Fibroblast of the aortic adventitia (primary cell): ENCODE measurements around the gene RFX8. TPM values are rescaled to one million over a fixed set of nuclear protein-coding genes. Genes with fewer than 3 reads are reported as not detected.

Experiments used
- DNase-seq: peaks from one replicate; pipeline ENCODE4 v3.0.0-alpha.2; 2010; ENCODE audit warnings: low read depth
- H3K4me3 ChIP-seq: 2 replicates; pipeline ENCODE4 v1.5.1; 2011; ENCODE audit warnings: low read depth, mild to moderate bottlenecking, control low read depth, low read length, moderate library complexity
- CTCF ChIP-seq: IDR thresholded peaks from 2 replicates; pipeline ENCODE4 v1.5.1; 2011; ENCODE audit warnings: mild to moderate bottlenecking, low read length, control low read depth, inconsistent platforms; ENCODE audit not compliant: insufficient read depth
- total RNA-seq: library from RNA; depleted of rRNA; stranded (reverse); fragments of >200 nt; gene quantifications from 2 replicates; pipeline ENCODE4 v1.2.3, GENCODE V29; 2012; ENCODE audit warnings: low replicate concordance

RFX8 gene
- total RNA-seq, 1 donor: 24.1 TPM

DNA sequence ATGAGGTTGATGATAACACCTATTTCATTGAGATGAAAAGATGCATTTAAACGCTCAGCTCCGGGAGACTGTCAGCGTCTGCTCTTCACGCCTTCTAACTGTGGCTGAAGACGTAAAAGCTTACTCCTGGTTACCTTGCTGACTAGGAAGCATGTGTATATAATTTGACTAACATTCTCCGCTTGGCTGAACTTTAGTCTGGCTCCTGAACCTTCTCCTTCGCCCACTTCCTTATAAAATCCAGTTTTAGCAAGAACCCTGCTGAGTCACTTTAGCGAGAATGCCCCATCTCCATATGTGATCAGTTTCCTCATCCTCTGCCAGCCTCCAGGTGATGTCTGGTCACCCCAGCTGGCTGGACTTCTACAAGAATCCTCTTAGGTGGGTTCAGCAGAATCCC is 74.9 kb downstream of the RFX8 start:
- no peak overlapping the region for H3K4me3 ChIP-seq
- no peak for DNase-seq
- no peak for TF ChIP-seq CTCF

GRCh38 chr2:101399021-101399799 is 75.7 kb downstream of the RFX8 start:
- no peak overlapping the region for H3K4me3 ChIP-seq
- no peak for TF ChIP-seq CTCF
- no peak for DNase-seq

- DNase-seq: no peak
- TF ChIP-seq CTCF: no peak
- H3K4me3 ChIP-seq: no peak overlapping the region
Observed at GRCh38 chr2:101398116-101398821, 76.6 kb downstream of the RFX8 start.

- no peak for TF ChIP-seq CTCF
- peak; percentile 91 for DNase-seq
- H3K4me3 ChIP-seq: no peak overlapping the region
Observed at GRCh38 chr2:101396316-101396717, 78.6 kb downstream of the RFX8 start.

DNA sequence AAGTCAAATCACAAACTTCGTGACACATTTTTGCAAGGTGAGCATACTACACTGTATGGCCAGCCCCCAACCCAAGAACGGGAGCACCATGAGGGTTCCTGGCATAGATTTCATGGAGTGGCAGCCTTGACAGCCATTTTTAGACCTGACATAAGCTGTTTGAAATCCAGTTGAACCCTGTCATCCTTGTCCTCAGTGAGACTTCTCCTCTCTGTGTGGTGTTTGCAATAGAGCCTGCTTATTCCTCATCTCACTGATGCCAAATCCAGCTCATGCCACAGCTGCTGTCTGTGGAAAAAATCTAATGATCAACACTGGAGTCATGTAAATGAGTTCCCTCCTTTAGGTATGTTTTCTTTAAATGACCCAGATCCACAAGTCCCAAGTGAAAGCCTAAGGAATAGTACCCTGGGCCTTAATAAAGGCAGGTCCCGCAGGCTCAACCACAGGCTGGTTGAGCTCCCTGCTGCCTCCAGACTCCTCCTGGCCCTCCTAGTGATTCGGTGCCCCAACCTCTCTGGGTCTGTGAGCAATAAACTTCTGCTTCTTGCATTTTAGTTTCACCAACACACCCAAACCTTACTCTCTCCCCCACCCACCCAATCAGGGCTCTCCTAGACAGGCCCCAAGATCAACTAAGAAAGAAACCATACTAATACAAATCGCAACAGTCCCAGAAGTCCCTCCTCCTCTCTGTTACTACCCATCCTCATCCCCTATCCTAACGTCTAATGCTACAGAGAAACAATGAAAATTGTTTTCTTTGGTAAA is 79.2 kb downstream of the RFX8 start:
- no peak for TF ChIP-seq CTCF
- no peak overlapping the region for H3K4me3 ChIP-seq
- DNase-seq: no peak

DNA sequence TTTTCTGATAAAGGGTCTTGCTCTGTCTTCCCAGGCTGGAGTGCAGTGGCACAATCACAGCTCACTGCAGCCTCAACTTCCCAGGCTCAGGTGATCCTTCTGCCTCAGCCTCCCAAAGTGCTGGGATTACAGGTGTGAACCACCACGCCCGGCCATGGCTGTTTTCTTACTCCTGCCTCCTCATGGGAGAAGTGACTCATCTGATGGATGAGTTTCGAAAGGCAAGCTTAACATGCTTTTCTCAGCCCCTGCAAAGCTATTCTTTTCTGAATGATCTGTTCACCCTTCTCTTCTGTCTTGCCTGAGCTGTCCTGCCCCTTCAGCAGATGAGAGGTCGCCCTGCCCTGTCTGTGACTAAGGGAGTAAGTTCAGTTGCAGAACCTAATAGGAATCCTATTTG is 86.7 kb downstream of the RFX8 start:
- no peak for TF ChIP-seq CTCF
- DNase-seq: peak; percentile 51
- H3K4me3 ChIP-seq: no peak overlapping the region
